ENCODE results near the gene CHRDL1.
"Not testable (repeated sequence)": the region's sequence is repeated elsewhere in the genome, so short reads cannot be mapped to it uniquely, and the experiment has no call there.

Gene CHRDL1

GRCh38 chrX:110795645-110796406 lies at the start of gene CHRDL1:
CHRDL1 (minus strand) TSS chrX:110795817; CDS start chrX:110792181, 3,636 bp downstream.
- peak; percentile 40 for DNase-seq

- DNase-seq, result no peak
Measured at GRCh38 chrX:110836982-110837381, 41.4 kb upstream of the CHRDL1 start.

GRCh38 chrX:110836451-110836850 lies 40.8 kb upstream of the CHRDL1 start:
- no peak for DNase-seq

GRCh38 chrX:110836001-110836400 lies 40.4 kb upstream of the CHRDL1 start:
- no peak for DNase-seq

- DNase-seq, result no peak
Measured at GRCh38 chrX:110825972-110826371, 30.4 kb upstream of the CHRDL1 start.

- not testable (repeated sequence) for DNase-seq
Measured at GRCh38 chrX:110816543-110816942, 20.9 kb upstream of the CHRDL1 start.

GRCh38 chrX:110806145-110806544 lies 10.5 kb upstream of the CHRDL1 start:
- no peak for DNase-seq

GRCh38 chrX:110805303-110805702 lies 9.7 kb upstream of the CHRDL1 start:
- no peak for DNase-seq

GRCh38 chrX:110804446-110804845 lies 8.8 kb upstream of the CHRDL1 start:
- no peak for DNase-seq

- DNase-seq, result no peak
Measured at GRCh38 chrX:110803506-110803905, 7.9 kb upstream of the CHRDL1 start.

GRCh38 chrX:110796407-110796697 lies 735 bp upstream of the CHRDL1 start:
- no peak for DNase-seq

- DNase-seq, result no peak
Measured at GRCh38 chrX:110794601-110795000, 1.0 kb downstream of the CHRDL1 start.

- no peak for DNase-seq
Measured at GRCh38 chrX:110791071-110791470, 4.5 kb downstream of the CHRDL1 start.

- no peak for DNase-seq
Measured at GRCh38 chrX:110786486-110786885, 9.1 kb downstream of the CHRDL1 start.

GRCh38 chrX:110759785-110760184 lies 35.8 kb downstream of the CHRDL1 start:
- DNase-seq, result no peak

- no peak for DNase-seq
Measured at GRCh38 chrX:110758781-110759422, 36.7 kb downstream of the CHRDL1 start.

- no peak for DNase-seq
Measured at GRCh38 chrX:110755611-110756010, 40.0 kb downstream of the CHRDL1 start.

GRCh38 chrX:110755061-110755460 lies 40.6 kb downstream of the CHRDL1 start:
- DNase-seq, result no peak

- DNase-seq, result no peak
Measured at GRCh38 chrX:110750526-110751189, 45.0 kb downstream of the CHRDL1 start.

- no peak for DNase-seq
Measured at GRCh38 chrX:110748256-110748806, 47.3 kb downstream of the CHRDL1 start.

GRCh38 chrX:110746014-110746413 lies 49.6 kb downstream of the CHRDL1 start:
- no peak for DNase-seq

- DNase-seq, result peak; percentile 2
Measured at GRCh38 chrX:110745288-110745687, 50.3 kb downstream of the CHRDL1 start.

- DNase-seq, result no peak
Measured at GRCh38 chrX:110743679-110744340, 51.8 kb downstream of the CHRDL1 start.
